ENCODE results near the gene LRP5. TPM values are rescaled to one million over a fixed set of nuclear protein-coding genes. Genes with fewer than 3 reads are reported as not detected.

The LRP5 gene
- polyA plus RNA-seq, 3 donors, result 0.23 to 0.29 TPM; not detected in 1

DNA sequence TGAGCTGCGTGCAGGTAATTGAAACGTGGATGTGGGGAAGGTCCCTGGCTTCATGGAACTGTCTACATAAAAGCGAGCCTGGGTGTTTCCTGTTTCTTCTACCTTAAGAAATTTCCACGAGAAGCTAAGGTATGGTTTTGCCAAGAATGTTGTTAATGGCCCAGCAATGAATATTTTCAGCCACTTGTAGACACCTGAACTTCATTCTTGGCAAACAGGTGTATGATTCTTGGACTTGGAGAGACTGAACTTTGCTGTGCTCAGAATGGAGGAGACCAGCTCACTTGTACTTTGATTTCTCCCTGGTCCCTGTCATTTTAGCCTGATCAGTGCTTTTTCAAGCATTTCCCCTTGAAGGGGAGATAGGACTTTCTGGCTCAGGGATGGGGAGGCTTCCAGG, 20.8 kb downstream of the LRP5 start:
- Histone ChIP-seq H2AFZ (ENCODE audit: insufficient read depth, low read depth, low read length, poor library complexity, severe bottlenecking) (no peak overlapping the region), H3K79me2 (ENCODE audit: insufficient read depth, low read length) (no peaks in the 10 kb centered on the region), H3K27me3 (ENCODE audit: control insufficient read depth in 2 of 2, insufficient read depth in 2 of 2, low read length in 2 of 2) (peaks cover 0 to 6% of the 10 kb centered on the region in 2 donors), H3K36me3 (replicated peaks in 1 of 2; ENCODE audit: control insufficient read depth in 1 of 2, insufficient read depth in 2 of 2, low read length in 2 of 2) (no peaks in the 10 kb centered on the region), H3K9me3 (replicated peaks in 1 of 2; ENCODE audit: control insufficient read depth in 1 of 2, insufficient read depth in 1 of 2, low read length in 2 of 2) (no peaks in the 10 kb centered on the region), H3K4me3 (replicated peaks in 1 of 3; ENCODE audit: low read depth in 2 of 3, low read length in 3 of 3) (no peak overlapping the region), H3K4me2 (replicated peaks; ENCODE audit: extremely low read depth, low read length, poor library complexity, severe bottlenecking) (no peak overlapping the region), H4K20me1 (ENCODE audit: insufficient read depth, low read length) (no peaks in the 10 kb centered on the region), H3K4me1 (ENCODE audit: control insufficient read depth in 1 of 2, insufficient read depth in 2 of 2, low read length in 2 of 2) (peaks cover 28 to 32% of the 10 kb centered on the region in 2 donors), H3K9ac (ENCODE audit: insufficient read depth, low read length, poor library complexity, severe bottlenecking) (no peak overlapping the region), H3K27ac (ENCODE audit: low read depth in 1 of 2, low read length in 2 of 2) (no peak overlapping the region)
- Mint-ChIP-seq H3K4me3 (no peak overlapping the region), H3K36me3 (no peaks in the 10 kb centered on the region), H3K27me3 (ENCODE audit: low read depth in 3 of 3) (peaks cover 5 to 17% (median 15%) of the 10 kb centered on the region in 3 donors), H3K27ac (peak overlapping the region in 1 of 7 donors; percentile 14), H3K9me3 (peaks cover 0 to 3% (median 0%) of the 10 kb centered on the region in 7 donors), H3K4me1 (peaks cover 40% of the 10 kb centered on the region)
- WGBS (ENCODE audit: insufficient coverage), result no CpG with 5 or more reads among the region's 4 CpGs
- no peak for DNase-seq
- intact Hi-C loops (cut with micrococcal nuclease), result no loop called here
- TF ChIP-seq CTCF (IDR thresholded peaks at IDR 0.05), result no peak

- no peak overlapping the region for H3K4me2 ChIP-seq (replicated peaks; ENCODE audit: extremely low read depth, low read length, poor library complexity, severe bottlenecking)
- DNase-seq, result no peak
- Mint-ChIP-seq H3K27me3 (ENCODE audit: low read depth in 3 of 3) (peaks cover 6 to 12% (median 7%) of the 10 kb centered on the region in 3 donors), H3K4me1 (peaks cover 34% of the 10 kb centered on the region), H3K4me3 (no peak overlapping the region), H3K36me3 (no peaks in the 10 kb centered on the region), H3K27ac (no peak overlapping the region), H3K9me3 (no peaks in the 10 kb centered on the region)
- no peak overlapping the region for H3K27ac ChIP-seq (ENCODE audit: low read depth in 1 of 2, low read length in 2 of 2)
- 94% methylated on average over 3 of the region's 4 CpGs for WGBS (ENCODE audit: insufficient coverage)
- intact Hi-C loops (cut with micrococcal nuclease), result no loop called here
- H4K20me1 ChIP-seq (ENCODE audit: insufficient read depth, low read length), result no peaks in the 10 kb centered on the region
- no peak overlapping the region for H3K4me3 ChIP-seq (replicated peaks in 1 of 3; ENCODE audit: low read depth in 2 of 3, low read length in 3 of 3)
- no peaks in the 10 kb centered on the region for H3K36me3 ChIP-seq (replicated peaks in 1 of 2; ENCODE audit: control insufficient read depth in 1 of 2, insufficient read depth in 2 of 2, low read length in 2 of 2)
- no peak for TF ChIP-seq CTCF (IDR thresholded peaks at IDR 0.05)
- H3K9me3 ChIP-seq (replicated peaks in 1 of 2; ENCODE audit: control insufficient read depth in 1 of 2, insufficient read depth in 1 of 2, low read length in 2 of 2), result no peaks in the 10 kb centered on the region
- H3K27me3 ChIP-seq (ENCODE audit: control insufficient read depth in 2 of 2, insufficient read depth in 2 of 2, low read length in 2 of 2), result no peaks in the 10 kb centered on the region
- H2AFZ ChIP-seq (ENCODE audit: insufficient read depth, low read depth, low read length, poor library complexity, severe bottlenecking), result no peak overlapping the region
- H3K9ac ChIP-seq (ENCODE audit: insufficient read depth, low read length, poor library complexity, severe bottlenecking), result no peak overlapping the region
- no peaks in the 10 kb centered on the region for H3K79me2 ChIP-seq (ENCODE audit: insufficient read depth, low read length)
- H3K4me1 ChIP-seq (ENCODE audit: control insufficient read depth in 1 of 2, insufficient read depth in 2 of 2, low read length in 2 of 2), result peaks cover 23 to 25% of the 10 kb centered on the region in 2 donors
Measured at GRCh38 chr11:68334923-68335322, 22.5 kb downstream of the LRP5 start.

Data from CD14-positive monocyte (primary cell).